H9 (cell line): ENCODE results near the gene MROH2A. TPM values are rescaled to one million over a fixed set of nuclear protein-coding genes. Genes with fewer than 3 reads are reported as not detected.

Experiments used
- DNase-seq: peaks from one replicate; pipeline ENCODE4 v3.0.0-alpha.2; 2017
- H2AFZ ChIP-seq: one replicate; pipeline ENCODE4 v1.6.1; 2013; ENCODE audit warnings: mild to moderate bottlenecking, low read length, control low read depth, moderate library complexity
- H2AK5ac ChIP-seq: 2 replicates; pipeline ENCODE4 v1.6.1; 2013; ENCODE audit warnings: low read length, control low read depth, mixed read lengths; ENCODE audit not compliant: insufficient read length
- H2BK120ac ChIP-seq: one replicate; pipeline ENCODE4 v1.6.1; 2013; ENCODE audit warnings: low read depth, mild to moderate bottlenecking, low read length, control low read depth, inconsistent platforms; ENCODE audit not compliant: poor library complexity, severe bottlenecking
- H2BK12ac ChIP-seq: 2 replicates; pipeline ENCODE4 v1.6.1; 2013; ENCODE audit warnings: low read length, control low read depth, mixed read lengths, low read depth; ENCODE audit not compliant: insufficient read length
- H2BK15ac ChIP-seq: 2 replicates; pipeline ENCODE4 v1.6.1; 2013; ENCODE audit warnings: low read depth, low read length, control low read depth
- H2BK20ac ChIP-seq: one replicate; pipeline ENCODE4 v1.6.1; 2013; ENCODE audit warnings: low read depth, mild to moderate bottlenecking, low read length, control low read depth, inconsistent platforms; ENCODE audit not compliant: poor library complexity, severe bottlenecking
- H2BK5ac ChIP-seq: 2 replicates; pipeline ENCODE4 v1.6.1; 2013; ENCODE audit warnings: low read length, control low read depth, mixed read lengths; ENCODE audit not compliant: insufficient read length
- H3K14ac ChIP-seq: 2 replicates; pipeline ENCODE4 v1.6.1; 2013; ENCODE audit warnings: low read length, control low read depth; ENCODE audit not compliant: insufficient read depth
- H3K18ac ChIP-seq: 2 replicates; pipeline ENCODE4 v1.6.1; 2013; ENCODE audit warnings: low read depth, mild to moderate bottlenecking, mixed read lengths, low read length, control low read depth; ENCODE audit not compliant: insufficient read length
- H3K23ac ChIP-seq: 2 replicates; pipeline ENCODE4 v1.6.1; 2013; ENCODE audit warnings: low read length, control low read depth, mixed read lengths, low read depth; ENCODE audit not compliant: insufficient read length
- H3K23me2 ChIP-seq: 2 replicates; pipeline ENCODE4 v1.6.1; 2013; ENCODE audit warnings: low read depth, mild to moderate bottlenecking, mixed read lengths, low read length, control low read depth; ENCODE audit not compliant: insufficient read length, poor library complexity, severe bottlenecking
- H3K27ac ChIP-seq: 2 replicates; pipeline ENCODE4 v1.5.1; 2013; ENCODE audit warnings: low read length, control low read depth, mixed read lengths, low read depth; ENCODE audit not compliant: insufficient read length
- H3K27me3 ChIP-seq: 2 replicates; pipeline ENCODE4 v1.6.1; 2013; ENCODE audit warnings: low read length, control low read depth, inconsistent platforms; ENCODE audit not compliant: insufficient read depth
- H3K4ac ChIP-seq: 2 replicates; pipeline ENCODE4 v1.6.1; 2013; ENCODE audit warnings: low read depth, mild to moderate bottlenecking, control low read depth, inconsistent platforms, low read length, moderate library complexity
- H3K4me1 ChIP-seq: 2 replicates; pipeline ENCODE4 v1.6.1; 2013; ENCODE audit warnings: low read length, control low read depth, inconsistent platforms; ENCODE audit not compliant: insufficient read depth
- H3K4me2 ChIP-seq: 2 replicates; pipeline ENCODE4 v1.6.1; 2013; ENCODE audit warnings: low read length, control low read depth, mixed read lengths; ENCODE audit not compliant: insufficient read length, insufficient read depth
- H3K56ac ChIP-seq: 2 replicates; pipeline ENCODE4 v1.6.1; 2013; ENCODE audit warnings: low read depth, mild to moderate bottlenecking, mixed read lengths, low read length, control low read depth; ENCODE audit not compliant: insufficient read length
- H3K79me1 ChIP-seq: 2 replicates; pipeline ENCODE4 v1.6.1; 2013; ENCODE audit warnings: low read depth, mild to moderate bottlenecking, moderate library complexity, low read length, control low read depth, inconsistent platforms; ENCODE audit not compliant: insufficient read depth, poor library complexity, severe bottlenecking
- H3K79me2 ChIP-seq: 2 replicates; pipeline ENCODE4 v1.6.1; 2013; ENCODE audit warnings: low read length, control low read depth, inconsistent platforms; ENCODE audit not compliant: insufficient read depth
- H3K9ac ChIP-seq: 2 replicates; pipeline ENCODE4 v1.6.1; 2013; ENCODE audit warnings: low read length, control low read depth, mixed read lengths; ENCODE audit not compliant: insufficient read length; ENCODE audit errors: extremely low read depth
- H3K9me3 ChIP-seq: one replicate; pipeline ENCODE4 v1.6.1; 2013; ENCODE audit warnings: low read depth, low read length, inconsistent platforms; ENCODE audit not compliant: control insufficient read depth
- H3T11ph ChIP-seq: one replicate; pipeline ENCODE4 v1.6.1; 2013; ENCODE audit warnings: mild to moderate bottlenecking, low read length, control low read depth, inconsistent platforms
- H4K20me1 ChIP-seq: one replicate; pipeline ENCODE4 v1.6.1; 2013; ENCODE audit not compliant: control insufficient read depth, insufficient read length, insufficient read depth
- H4K5ac ChIP-seq: 2 replicates; pipeline ENCODE4 v1.6.1; 2013; ENCODE audit warnings: low read depth, mild to moderate bottlenecking, mixed read lengths, low read length, control low read depth; ENCODE audit not compliant: insufficient read length
- H4K8ac ChIP-seq: replicated peaks from 2 replicates; pipeline ENCODE4 v1.6.1; 2013; ENCODE audit warnings: low read length, control low read depth, mixed read lengths, low read depth; ENCODE audit not compliant: insufficient read length
- H4K91ac ChIP-seq: 2 replicates; pipeline ENCODE4 v1.6.1; 2013; ENCODE audit warnings: low read depth, mild to moderate bottlenecking, moderate library complexity, mixed read lengths, low read length, control low read depth; ENCODE audit not compliant: insufficient read length
- H3K27ac Mint-ChIP-seq, 3 experiments: 2 replicates in 2 of 3; 3 replicates in 1 of 3; pipeline ENCODE4 v1.8.0; 2020 to 2021; ENCODE audit warnings: mixed read lengths in 3 of 3, mild to moderate bottlenecking in 1 of 3, moderate library complexity in 1 of 3
- H3K27me3 Mint-ChIP-seq: 2 replicates; pipeline ENCODE4 v1.8.0; 2021; ENCODE audit warnings: low read depth, mild to moderate bottlenecking, moderate library complexity, mixed read lengths
- H3K36me3 Mint-ChIP-seq, 3 experiments: 2 replicates in 2 of 3; 3 replicates in 1 of 3; pipeline ENCODE4 v1.8.0; 2020 to 2021; ENCODE audit warnings: low read depth in 3 of 3, mixed read lengths in 3 of 3; ENCODE audit not compliant: insufficient read depth in 1 of 3
- H3K4me1 Mint-ChIP-seq, 2 experiments: 2 replicates each; pipeline ENCODE4 v1.8.0; 2020; ENCODE audit warnings: mixed read lengths in 2 of 2
- H3K4me3 Mint-ChIP-seq, 2 experiments: 2 replicates in 1 of 2; 3 replicates in 1 of 2; pipeline ENCODE4 v1.8.0; 2020 to 2021; ENCODE audit warnings: mild to moderate bottlenecking in 2 of 2, mixed read lengths in 2 of 2, moderate library complexity in 1 of 2
- H3K9me3 Mint-ChIP-seq, 2 experiments: 2 replicates in 1 of 2; 3 replicates in 1 of 2; pipeline ENCODE4 v1.8.0; 2020; ENCODE audit warnings: mild to moderate bottlenecking in 2 of 2, mixed read lengths in 2 of 2, moderate library complexity in 1 of 2
- WGBS: extraction: QIAGEN DNeasy Blood & Tissue Kit; methylation state at CpG from one replicate; pipeline ENCODE4 v1.1.7; 2013; ENCODE audit warnings: missing lambda C conversion rate, low lambda C conversion rate, mixed read lengths; ENCODE audit not compliant: insufficient read length; ENCODE audit errors: extremely low coverage; 5-methylcytosine and 5-hydroxymethylcytosine counted together
- total RNA-seq: library from RNA; stranded (reverse); gene quantifications from 2 replicates; pipeline ENCODE4 v1.2.1, GENCODE V29; 2021
- TF ChIP-seq, protein P1 (sequence below): fragments of 200-600 bp; sonication (generic); conservative IDR thresholded peaks from 3 replicates; pipeline ENCODE4 v1.8.0; 2021; ENCODE audit warnings: antibody characterized with exemption, mild to moderate bottlenecking

Gene MROH2A
- total RNA-seq, 1 experiment from 2014 or later: not detected

DNA sequence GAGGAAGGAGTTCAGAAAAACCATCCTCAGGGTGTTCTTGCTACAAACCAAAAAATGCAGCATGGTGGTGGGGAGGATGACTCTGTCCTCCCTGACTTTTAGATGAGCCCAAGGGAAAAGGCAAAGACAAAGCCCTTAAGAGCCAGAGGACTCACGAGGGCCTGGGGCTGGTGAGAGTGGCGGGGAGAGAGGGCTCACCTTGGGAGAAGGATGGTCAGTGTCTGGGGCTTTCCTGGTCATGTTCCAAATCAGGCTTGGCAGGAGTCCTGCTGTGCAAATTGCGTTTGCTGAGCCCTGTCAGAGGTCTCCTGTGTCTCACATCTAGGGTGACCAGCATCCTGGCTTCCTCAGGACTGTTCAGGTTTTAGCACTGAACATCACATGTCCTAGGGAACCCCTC, 13.4 kb upstream of the MROH2A start:
- H3K9me3 ChIP-seq: no peaks in the 10 kb centered on the region
- H2BK20ac ChIP-seq: no peak overlapping the region
- no peak overlapping the region for H2AFZ ChIP-seq
- H3K14ac ChIP-seq: no peak overlapping the region
- H3K79me2 ChIP-seq: no peaks in the 10 kb centered on the region
- no peak overlapping the region for H3K23ac ChIP-seq
- H3K4me1 ChIP-seq: peaks cover 2% of the 10 kb centered on the region; the same call in 1 of the 2 replicates
- H3K4me1 Mint-ChIP-seq: peaks cover 5 to 6% of the 10 kb centered on the region in 2 experiments; a peak in 3 of 4 replicates
- no peak overlapping the region for H3T11ph ChIP-seq
- no peak overlapping the region for H2BK15ac ChIP-seq
- no peak overlapping the region for H3K4ac ChIP-seq
- H2BK5ac ChIP-seq: no peak overlapping the region
- H3K27ac Mint-ChIP-seq: no peak overlapping the region
- no peak overlapping the region for H3K4me3 Mint-ChIP-seq
- H3K27me3 Mint-ChIP-seq: peaks cover 8% of the 10 kb centered on the region
- H3K27ac ChIP-seq: no peak overlapping the region
- no peak overlapping the region for H2BK120ac ChIP-seq
- no peaks in the 10 kb centered on the region for H3K27me3 ChIP-seq
- H4K20me1 ChIP-seq: no peaks in the 10 kb centered on the region
- TF ChIP-seq, protein P1, sequence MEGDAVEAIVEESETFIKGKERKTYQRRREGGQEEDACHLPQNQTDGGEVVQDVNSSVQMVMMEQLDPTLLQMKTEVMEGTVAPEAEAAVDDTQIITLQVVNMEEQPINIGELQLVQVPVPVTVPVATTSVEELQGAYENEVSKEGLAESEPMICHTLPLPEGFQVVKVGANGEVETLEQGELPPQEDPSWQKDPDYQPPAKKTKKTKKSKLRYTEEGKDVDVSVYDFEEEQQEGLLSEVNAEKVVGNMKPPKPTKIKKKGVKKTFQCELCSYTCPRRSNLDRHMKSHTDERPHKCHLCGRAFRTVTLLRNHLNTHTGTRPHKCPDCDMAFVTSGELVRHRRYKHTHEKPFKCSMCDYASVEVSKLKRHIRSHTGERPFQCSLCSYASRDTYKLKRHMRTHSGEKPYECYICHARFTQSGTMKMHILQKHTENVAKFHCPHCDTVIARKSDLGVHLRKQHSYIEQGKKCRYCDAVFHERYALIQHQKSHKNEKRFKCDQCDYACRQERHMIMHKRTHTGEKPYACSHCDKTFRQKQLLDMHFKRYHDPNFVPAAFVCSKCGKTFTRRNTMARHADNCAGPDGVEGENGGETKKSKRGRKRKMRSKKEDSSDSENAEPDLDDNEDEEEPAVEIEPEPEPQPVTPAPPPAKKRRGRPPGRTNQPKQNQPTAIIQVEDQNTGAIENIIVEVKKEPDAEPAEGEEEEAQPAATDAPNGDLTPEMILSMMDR: no peak
- no peak overlapping the region for H3K9ac ChIP-seq
- H3K56ac ChIP-seq: no peak overlapping the region
- H4K91ac ChIP-seq: no peak overlapping the region
- peaks cover 0 to 3% of the 10 kb centered on the region in 2 experiments; a peak in 1 of 5 replicates for H3K9me3 Mint-ChIP-seq
- no peaks in the 10 kb centered on the region for H3K23me2 ChIP-seq
- no peak overlapping the region for H4K5ac ChIP-seq
- H3K36me3 Mint-ChIP-seq: no peaks in the 10 kb centered on the region; a peak in 1 of 7 replicates
- no peak for DNase-seq
- no peak overlapping the region for H2AK5ac ChIP-seq
- no peaks in the 10 kb centered on the region for H3K79me1 ChIP-seq
- H4K8ac ChIP-seq: no peak overlapping the region
- no peak overlapping the region for H3K4me2 ChIP-seq
- no peak overlapping the region for H3K18ac ChIP-seq
- WGBS: no CpG with 5 or more reads among the region's 3 CpGs
- H2BK12ac ChIP-seq: no peak overlapping the region
